Posterior cingulate gyrus (tissue), 11 donors: ENCODE data around the gene TRIM16.
"Not testable (repeated sequence)": the region's sequence is repeated elsewhere in the genome, so short reads cannot be mapped to it uniquely, and the experiment has no call there.

Source experiments
- DNase-seq, 10 donors: peaks; one replicate each; pipeline versions ENCODE4 v3.0.0 to v3.0.0-alpha.2; 2020 to 2021; ENCODE audit warnings: mixed read lengths in 3 of 10
- intact Hi-C: fragments of 100-400 bp; cut with DNase I; formaldehyde crosslinking; loops from one replicate; pipeline ENCODE4 v1.15.1; 2023

The TRIM16 gene

DNA sequence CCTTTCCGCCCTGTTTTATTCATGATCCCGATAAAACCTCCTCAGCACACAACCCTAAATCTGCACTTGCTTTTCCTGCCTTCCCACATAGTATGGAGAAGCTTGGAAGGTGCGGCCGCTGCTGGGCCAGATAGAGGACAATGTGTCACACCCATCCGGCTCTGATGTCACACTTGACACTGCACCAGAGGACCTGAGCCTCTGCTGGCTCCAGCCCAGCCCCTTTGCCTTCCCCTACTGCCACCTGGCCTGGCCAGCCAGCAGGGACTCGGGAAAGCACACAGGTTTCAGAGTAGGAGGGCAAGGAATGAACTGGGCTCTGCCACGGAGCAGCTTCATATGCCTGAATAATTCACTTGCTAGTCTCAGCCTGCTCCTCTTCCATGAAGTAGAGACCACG, 62.0 kb downstream of the TRIM16 start:
- intact Hi-C loops, DNase-seq: not testable (repeated sequence)

DNA sequence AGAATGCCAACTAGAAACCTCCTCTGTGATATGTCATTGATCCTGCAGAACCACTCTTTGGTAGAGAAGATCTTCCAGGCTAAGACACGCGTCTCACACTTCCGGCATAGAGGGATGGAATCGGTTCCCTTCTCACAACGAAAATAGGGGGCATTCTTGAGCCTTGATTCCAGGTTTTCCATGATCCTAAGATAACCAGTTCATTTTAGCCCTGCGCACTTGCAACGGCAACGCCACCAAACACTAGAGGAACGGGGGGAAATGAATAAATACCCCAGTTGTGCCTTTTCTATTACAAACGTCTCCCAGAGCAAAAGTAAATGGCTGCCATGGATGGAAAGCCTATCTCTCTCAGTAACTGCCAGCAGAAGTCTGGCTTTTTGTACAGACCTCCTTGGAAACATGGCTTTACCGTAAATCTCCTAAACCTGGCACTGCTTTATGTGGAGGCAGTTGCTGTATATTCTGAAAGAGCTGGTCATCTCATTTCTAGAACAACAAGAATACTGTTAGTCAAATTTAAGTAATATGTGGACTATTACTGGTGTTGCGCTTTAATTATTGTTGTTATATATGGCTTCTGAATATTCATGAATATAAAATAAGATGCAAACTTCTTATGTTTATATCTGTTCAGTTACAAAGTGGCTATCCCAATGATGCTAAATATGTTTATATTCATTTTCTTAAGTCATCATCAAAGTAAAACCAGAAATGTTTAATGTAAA, 64.6 kb downstream of the TRIM16 start, which contains the start of gene FBXW10B:
Gene FBXW10B (minus strand): TSS at position 374 of the 728 bp plus-strand sequence. CDS start 192 bp downstream, at position 182.
- intact Hi-C loops, result not testable (repeated sequence)
- peak in 3 of 10 donors; percentile 3 to 62 (median 9) for DNase-seq

DNA sequence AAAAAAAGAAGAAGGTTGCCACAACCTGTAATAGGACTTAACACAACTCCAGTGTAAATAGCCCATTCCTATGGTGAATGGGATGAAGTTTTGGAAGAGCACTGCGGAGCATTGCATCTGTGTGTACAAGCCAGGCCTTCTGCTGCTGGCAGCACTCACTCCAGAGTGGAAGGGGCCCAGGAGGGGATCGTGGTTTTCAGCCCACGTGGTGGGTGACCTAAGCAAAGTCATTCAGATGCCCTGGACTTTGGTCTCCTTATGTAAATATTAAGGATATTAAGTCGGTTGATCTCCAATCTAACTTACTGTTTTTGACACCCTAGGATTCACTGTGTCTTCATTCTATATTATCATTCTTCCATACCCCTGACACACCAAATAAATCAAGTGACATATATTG, 67.3 kb downstream of the TRIM16 start:
- DNase-seq, intact Hi-C loops: not testable (repeated sequence)

DNA sequence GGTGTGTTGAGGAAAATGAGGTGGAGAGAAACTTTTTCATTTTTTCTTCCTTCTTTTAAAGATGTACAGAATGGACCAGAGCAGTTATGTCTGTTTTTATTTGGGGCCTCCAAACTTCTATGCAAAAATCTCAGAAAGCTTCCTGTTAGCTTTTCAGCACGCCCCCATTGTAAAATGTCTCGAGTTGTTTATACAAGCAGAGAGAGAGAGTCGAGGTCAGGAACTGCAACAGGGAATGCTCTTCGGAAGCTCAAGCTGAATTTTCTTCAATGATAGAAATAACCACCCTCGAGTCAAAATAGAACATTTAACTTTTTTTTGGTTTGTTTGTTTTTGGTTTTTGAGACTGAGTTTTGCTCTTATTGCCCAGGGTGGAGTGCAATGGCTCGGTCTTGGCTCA, 68.3 kb downstream of the TRIM16 start:
- intact Hi-C loops, DNase-seq: not testable (repeated sequence)

DNA sequence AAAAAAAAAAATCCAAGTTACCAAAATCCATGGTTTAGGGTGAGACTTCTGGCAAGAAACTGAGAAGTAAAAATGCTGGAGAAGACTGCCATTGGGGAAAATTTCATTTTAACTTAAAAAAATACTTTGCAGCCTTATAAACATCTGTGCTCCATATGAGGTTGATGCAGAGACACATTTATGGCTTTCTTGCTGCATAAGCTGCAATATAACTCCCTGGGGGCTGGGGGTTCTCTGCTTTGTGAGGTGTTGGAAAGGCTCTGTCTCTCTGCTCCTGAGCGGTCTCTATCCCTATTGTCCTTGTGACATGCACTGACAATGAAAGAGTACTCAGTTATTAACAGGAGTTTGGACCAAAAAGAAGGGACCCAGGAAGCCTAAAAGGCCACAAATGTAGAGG, 71.0 kb downstream of the TRIM16 start:
- intact Hi-C loops, DNase-seq: not testable (repeated sequence)

DNA sequence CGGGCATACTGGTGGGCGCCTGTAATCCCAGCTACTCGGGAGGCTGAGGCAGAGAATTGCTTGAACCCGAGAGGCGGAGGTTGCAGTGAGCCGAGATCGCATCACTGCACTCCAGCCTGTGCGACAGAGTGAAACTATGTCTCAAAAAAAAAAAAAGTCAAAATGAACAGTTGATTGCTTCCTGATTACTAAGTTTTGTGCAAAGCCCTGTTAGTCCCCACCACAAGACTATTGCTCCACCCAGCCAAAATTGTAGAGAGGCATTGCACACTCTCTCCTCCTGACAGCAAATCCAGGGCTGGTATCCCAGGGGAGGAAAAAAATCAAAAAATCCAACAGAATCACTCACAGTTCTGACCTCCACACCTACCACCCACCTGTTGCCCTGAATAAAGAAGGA, 91.2 kb downstream of the TRIM16 start:
- DNase-seq, intact Hi-C loops: not testable (repeated sequence)

DNA sequence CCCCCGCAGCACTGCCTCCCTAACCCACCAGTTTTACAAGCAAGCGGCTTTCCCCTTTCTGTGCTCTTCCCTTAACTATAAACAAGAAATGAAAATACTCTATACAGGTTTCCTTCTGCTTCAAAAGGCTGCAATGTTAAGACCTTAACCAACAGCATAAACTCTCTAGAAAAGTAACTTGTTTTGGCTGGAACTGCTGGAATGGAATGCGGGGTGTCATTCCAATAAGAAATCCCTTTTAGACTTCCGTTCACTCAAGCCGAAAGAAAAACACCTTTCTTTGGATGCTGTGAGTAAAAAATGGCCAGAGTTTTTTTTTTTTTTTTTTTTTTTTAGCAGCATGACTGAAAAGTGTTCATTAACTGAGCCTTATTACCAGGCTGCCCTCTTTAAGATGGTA, 92.1 kb downstream of the TRIM16 start:
- DNase-seq, intact Hi-C loops: not testable (repeated sequence)

DNA sequence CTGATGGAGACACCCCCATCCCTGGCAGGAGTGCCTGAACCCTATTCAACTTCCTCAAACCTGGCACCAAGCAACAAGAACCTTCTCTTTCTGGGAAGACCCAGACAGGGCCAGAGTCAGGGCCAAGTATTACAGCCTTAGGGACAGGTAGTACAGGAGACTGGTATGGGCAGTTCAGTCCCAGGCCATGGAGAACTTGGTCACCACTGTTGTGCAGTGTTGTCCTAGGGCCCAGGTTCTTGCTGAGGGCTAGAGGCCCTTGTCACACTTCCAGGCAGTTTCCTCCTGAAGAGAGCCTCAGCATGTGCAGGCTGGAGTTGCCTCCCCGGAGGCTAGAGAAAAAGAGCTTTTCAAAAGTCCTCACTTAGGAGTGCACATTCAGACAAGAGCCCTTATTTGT, 93.3 kb downstream of the TRIM16 start:
- intact Hi-C loops, result not testable (repeated sequence)

DNA sequence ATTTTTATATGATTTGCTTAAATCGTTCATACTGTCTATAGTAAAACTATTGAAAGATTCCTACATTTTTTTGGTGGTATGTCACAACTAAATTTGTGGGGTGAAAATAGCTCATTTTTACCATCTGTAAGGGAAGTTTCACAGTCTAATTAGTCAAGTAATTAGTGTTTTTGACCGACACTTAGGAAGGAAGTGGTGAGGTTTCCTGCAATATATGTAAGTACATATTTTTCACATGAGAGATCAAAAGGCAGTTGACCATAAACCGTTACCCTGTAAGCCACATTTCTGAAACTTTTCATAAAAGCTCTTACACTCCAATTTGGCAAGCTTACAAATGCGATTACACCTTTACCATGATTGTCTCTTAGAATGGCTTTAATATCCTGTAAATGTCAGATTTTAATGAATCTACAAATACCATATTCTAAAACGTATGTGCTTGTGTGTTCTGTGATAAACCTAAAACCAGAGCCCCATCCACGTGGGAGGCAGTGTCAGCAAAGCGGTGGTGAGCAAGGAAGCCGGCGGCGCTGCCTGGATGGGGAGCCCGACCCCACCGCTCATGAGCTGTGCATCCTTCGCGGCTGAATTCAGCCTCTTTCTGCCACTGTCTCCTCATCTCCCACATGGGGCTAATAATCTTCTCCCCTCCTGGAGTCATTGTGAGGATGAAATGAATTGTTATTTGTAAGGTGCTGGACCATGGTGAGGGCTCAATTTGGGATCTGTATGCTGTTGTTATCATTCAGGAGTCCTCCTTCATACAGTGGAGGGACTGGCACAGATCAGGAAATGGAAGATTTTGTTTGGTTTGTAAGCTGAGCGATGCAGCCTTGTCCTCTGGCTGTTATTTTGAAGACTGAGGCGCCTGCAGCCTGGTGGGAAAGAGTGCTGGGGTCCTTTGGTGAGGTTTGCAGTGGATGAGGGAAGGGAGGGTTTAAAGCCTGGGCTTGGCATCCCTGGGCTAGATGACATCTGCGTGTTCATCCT, 94.3 kb downstream of the TRIM16 start:
- intact Hi-C loops, DNase-seq: not testable (repeated sequence)

More for the DNA sequence above, 93.3 kb downstream of the TRIM16 start:
- DNase-seq, result not testable (repeated sequence)

DNA sequence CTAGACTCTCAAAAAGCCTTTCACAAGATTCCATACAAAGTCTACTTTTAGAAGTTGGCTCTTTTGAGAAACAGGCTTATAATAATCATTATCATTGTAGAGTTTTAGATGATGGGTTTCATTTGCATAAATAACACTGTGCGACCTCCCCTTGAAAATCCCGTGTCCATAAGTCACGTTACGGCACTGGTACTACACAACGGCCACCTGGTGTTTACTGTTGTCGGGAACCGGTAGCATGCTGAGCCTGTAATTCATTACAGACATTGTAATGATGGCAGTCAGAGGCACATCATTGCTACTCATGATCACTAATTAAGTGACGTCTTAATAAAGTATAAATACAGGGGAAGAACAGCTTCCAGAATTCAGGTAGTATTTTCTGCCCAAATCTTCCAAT, 96.1 kb downstream of the TRIM16 start:
- peak in 1 of 10 donors; percentile 52 for DNase-seq
- intact Hi-C loops, result not testable (repeated sequence)

DNA sequence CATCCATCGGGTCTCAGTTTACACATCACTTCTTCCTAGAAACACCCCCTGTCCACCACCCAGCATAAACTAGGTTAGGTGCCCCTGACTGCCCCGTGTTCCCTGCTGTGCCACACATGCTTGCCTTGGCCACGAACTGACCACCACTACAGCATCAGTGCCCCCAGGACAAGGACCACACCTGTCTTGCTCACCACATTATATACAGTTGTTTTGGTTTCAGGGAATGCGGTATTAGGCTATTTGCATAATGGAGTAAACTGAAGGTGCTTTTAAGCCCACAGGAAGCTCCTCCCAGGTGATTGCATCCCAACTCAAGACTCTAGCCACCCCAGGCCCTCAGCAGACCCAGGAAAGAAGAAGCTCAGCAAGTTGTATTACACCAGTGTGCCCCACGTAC, 100.8 kb downstream of the TRIM16 start:
- intact Hi-C loops, DNase-seq: not testable (repeated sequence)

DNA sequence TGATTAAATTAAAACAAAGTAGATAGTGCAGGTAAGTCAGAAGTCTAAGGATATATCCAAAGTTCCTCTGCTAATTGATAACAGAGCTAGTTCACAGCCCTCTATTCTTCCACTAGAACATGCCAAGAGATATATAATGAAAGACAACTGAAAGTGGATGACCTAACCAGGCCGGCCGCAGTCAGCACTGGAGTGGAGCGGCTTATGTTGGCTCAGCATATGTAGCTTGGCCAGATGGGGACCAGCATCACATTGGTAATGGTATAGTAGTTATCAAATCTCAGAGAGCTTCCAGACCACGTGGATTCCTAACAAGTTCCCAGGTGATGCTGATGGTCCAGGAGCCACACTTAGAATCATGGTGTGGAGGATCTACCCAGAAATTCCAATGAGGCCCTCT, 102.6 kb downstream of the TRIM16 start:
- DNase-seq, intact Hi-C loops: not testable (repeated sequence)
